ENCODE data around the gene PEAK1. TPM values are rescaled to one million over a fixed set of nuclear protein-coding genes. Genes with fewer than 3 reads are reported as not detected.

PEAK1 gene
- polyA plus RNA-seq, 2 of the 4 experiments (the other 2 are of a cell fraction) = 7.5 to 13.7 TPM

GRCh38 chr15:77420610-77421369 lies 886 bp upstream of the PEAK1 start, which contains the start of gene HMG20A (continued):
- TF ChIP-seq RAD21 (conservative IDR thresholded peaks at IDR 0.05 in 1 of 2, IDR thresholded peaks at IDR 0.05 in 1 of 2) (no peak), PBX3 (IDR thresholded peaks at IDR 0.05) (peak; percentile 91), JUN (IDR thresholded peaks at IDR 0.05) (peak; percentile 78 to 89; a peak in 3 of 5 replicates), CEBPB (IDR thresholded peaks at IDR 0.05) (peak; percentile 98 to 99), CBX2 (IDR thresholded peaks at IDR 0.05; ENCODE audit: borderline replicate concordance, low read depth) (no peak), PHF8 (IDR thresholded peaks at IDR 0.05; ENCODE audit: borderline replicate concordance, low read depth) (peak; percentile 82), ZNF302 (CRISPR knock-in tag; IDR thresholded peaks at IDR 0.05) (no peak), HMGXB4 (CRISPR knock-in tag; IDR thresholded peaks at IDR 0.05; ENCODE audit: borderline replicate concordance) (peak; percentile 59; the same call in 1 of the 2 replicates), HOXB5 (CRISPR knock-in tag; IDR thresholded peaks at IDR 0.05) (peak; percentile 35; the same call in 1 of the 2 replicates), CTCF (IDR thresholded peaks at IDR 0.05) (peak; percentile 9; the same call in 1 of the 3 replicates), TP53 (CRISPR knock-in tag; IDR thresholded peaks at IDR 0.05) (no peak)
- TF ChIP-seq, protein P1, sequence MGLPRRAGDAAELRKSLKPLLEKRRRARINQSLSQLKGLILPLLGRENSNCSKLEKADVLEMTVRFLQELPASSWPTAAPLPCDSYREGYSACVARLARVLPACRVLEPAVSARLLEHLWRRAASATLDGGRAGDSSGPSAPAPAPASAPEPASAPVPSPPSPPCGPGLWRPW (IDR thresholded peaks at IDR 0.05) = peak; percentile 88

- WGBS (ENCODE audit: missing lambda C conversion rate) = 5% methylated on average over 44 of the region's 72 CpGs
- Histone ChIP-seq H3K27ac (peak overlapping the region; percentile 77 to 93), H3K4me1 (peaks cover 29% of the 10 kb centered on the region), H3K9me3 (no peaks in the 10 kb centered on the region), H3K4me2 (peak overlapping the region; percentile 66), H3K4me3 (peak overlapping the region; percentile 76)
- DNase-seq (ENCODE audit: low read depth in 1 of 2, low spot score in 1 of 2) (peak; percentile 31 to 45), ATAC-seq (peak; percentile 31 to 44), FAIRE-seq (no peak)
- CTCF ChIA-PET = interaction anchor here (0.6 to 1.9 kb wide), 13 partner anchors 9 to 311 kb away, joined by 3 to 6 read pairs (median 4); no protein-coding TSS in a partner anchor
- TF ChIP-seq ZNF302 (CRISPR knock-in tag; IDR thresholded peaks at IDR 0.05) (no peak), RAD21 (conservative IDR thresholded peaks at IDR 0.05 in 1 of 2, IDR thresholded peaks at IDR 0.05 in 1 of 2) (peak in 1 of 2 experiments; percentile 7; a peak in 1 of 5 replicates), CTCF (IDR thresholded peaks at IDR 0.05) (peak; percentile 64), SMC3 (IDR thresholded peaks at IDR 0.05) (peak; percentile 12; the same call in 1 of the 3 replicates)
- TF ChIP-seq, protein P2, sequence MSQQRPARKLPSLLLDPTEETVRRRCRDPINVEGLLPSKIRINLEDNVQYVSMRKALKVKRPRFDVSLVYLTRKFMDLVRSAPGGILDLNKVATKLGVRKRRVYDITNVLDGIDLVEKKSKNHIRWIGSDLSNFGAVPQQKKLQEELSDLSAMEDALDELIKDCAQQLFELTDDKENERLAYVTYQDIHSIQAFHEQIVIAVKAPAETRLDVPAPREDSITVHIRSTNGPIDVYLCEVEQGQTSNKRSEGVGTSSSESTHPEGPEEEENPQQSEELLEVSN (IDR thresholded peaks at IDR 0.05; ENCODE audit: borderline replicate concordance, low read depth) = 0 out of 2 replicates have a peak, but pooled peaks have one; percentile 48
- POLR2A ChIA-PET = interaction anchor here (1.0 to 1.2 kb wide), 2 partner anchors 124 to 1130 kb away, joined by 5 to 6 read pairs; no protein-coding TSS in a partner anchor
Observed at GRCh38 chr15:77418966-77419835, 703 bp downstream of the PEAK1 start.

Data from A549 (cell line).